ENCODE results near the gene OIT3.
"Not testable (repeated sequence)": the region's sequence is repeated elsewhere in the genome, so short reads cannot be mapped to it uniquely, and the experiment has no call there.

Gene OIT3

GRCh38 chr10:72904806-72905205 lies 11.3 kb downstream of the OIT3 start:
- no peak for DNase-seq

GRCh38 chr10:72906446-72906845 lies 12.9 kb downstream of the OIT3 start:
- no peak for DNase-seq

GRCh38 chr10:72910705-72911104 lies 17.2 kb downstream of the OIT3 start:
- DNase-seq = no peak

GRCh38 chr10:72911758-72912157 lies 18.2 kb downstream of the OIT3 start:
- DNase-seq = no peak

GRCh38 chr10:72912736-72913135 lies 19.2 kb downstream of the OIT3 start:
- DNase-seq = no peak

- no peak for DNase-seq
Observed at GRCh38 chr10:72913287-72913686, 19.7 kb downstream of the OIT3 start.

GRCh38 chr10:72917201-72917600 lies 23.7 kb downstream of the OIT3 start:
- not testable (repeated sequence) for DNase-seq

GRCh38 chr10:72917803-72918332 lies 24.3 kb downstream of the OIT3 start:
- DNase-seq = not testable (repeated sequence)

- no peak for DNase-seq
Observed at GRCh38 chr10:72918352-72918751, 24.8 kb downstream of the OIT3 start.

- not testable (repeated sequence) for DNase-seq
Observed at GRCh38 chr10:72921147-72921683, 27.7 kb downstream of the OIT3 start.

GRCh38 chr10:72924351-72924750 lies 30.8 kb downstream of the OIT3 start:
- DNase-seq = no peak

- DNase-seq = no peak
Observed at GRCh38 chr10:72925951-72926465, 32.5 kb downstream of the OIT3 start.

GRCh38 chr10:72927485-72927884 lies 33.9 kb downstream of the OIT3 start:
- DNase-seq = no peak

GRCh38 chr10:72928798-72929197 lies 35.3 kb downstream of the OIT3 start:
- no peak for DNase-seq

GRCh38 chr10:72930276-72930675 lies 36.7 kb downstream of the OIT3 start:
- DNase-seq = no peak

GRCh38 chr10:72932259-72933015 lies 38.9 kb downstream of the OIT3 start:
- DNase-seq = no peak

GRCh38 chr10:72935361-72935760 lies 41.8 kb downstream of the OIT3 start:
- DNase-seq = no peak

GRCh38 chr10:72943498-72944234 lies 50.1 kb downstream of the OIT3 start:
- no peak for DNase-seq

- no peak for DNase-seq
Observed at GRCh38 chr10:72946963-72947362, 53.4 kb downstream of the OIT3 start.

- DNase-seq = no peak
Observed at GRCh38 chr10:72948762-72949161, 55.2 kb downstream of the OIT3 start.

- no peak for DNase-seq
Observed at GRCh38 chr10:72951760-72952159, 58.2 kb downstream of the OIT3 start.

- no peak for DNase-seq
Observed at GRCh38 chr10:72952189-72952588, 58.6 kb downstream of the OIT3 start.

- DNase-seq = no peak
Observed at GRCh38 chr10:72952642-72953158, 59.2 kb downstream of the OIT3 start.

Data from retina (tissue), 1 donor.